Esophagus squamous epithelium (tissue), 5 donors: ENCODE measurements around the gene TES. TPM values are rescaled to one million over a fixed set of nuclear protein-coding genes. Genes with fewer than 3 reads are reported as not detected.

Source experiments
- DNase-seq: peaks from one replicate; lab custom pipeline; 2025; lab: John Stamatoyannopoulos, UW
- H3K27ac ChIP-seq, 4 donors: fragments of 200-600 bp; sonication (generic); one replicate each; pipeline ENCODE4 v1.5.1; 2016 to 2019; ENCODE audit warnings: mild to moderate bottlenecking in 1 of 4
- H3K27me3 ChIP-seq, 4 donors: fragments of 200-600 bp; sonication (generic); 1 replicate in 3 of 4; 2 replicates in 1 of 4; pipeline versions ENCODE4 v1.5.1 to v1.6.0; 2017 to 2021; ENCODE audit warnings: antibody characterized with exemption in 1 of 4
- H3K36me3 ChIP-seq, 3 donors: fragments of 200-600 bp; sonication (generic); one replicate each; pipeline ENCODE4 v1.5.1; 2016 to 2019
- H3K4me1 ChIP-seq, 3 donors: fragments of 200-600 bp; sonication (generic); one replicate each; pipeline ENCODE4 v1.5.1; 2017 to 2019
- H3K4me3 ChIP-seq, 4 donors: fragments of 200-600 bp; sonication (generic); 1 replicate in 3 of 4; 2 replicates in 1 of 4; pipeline ENCODE4 v1.5.1; 2016 to 2019; ENCODE audit warnings: mild to moderate bottlenecking in 2 of 4, moderate library complexity in 1 of 4
- H3K9me3 ChIP-seq, 3 donors: fragments of 200-600 bp; sonication (generic); one replicate each; pipeline ENCODE4 v1.5.1; 2016 to 2019
- POLR2A ChIP-seq, 4 donors: fragments of 450-650 bp; IDR thresholded peaks; one replicate each; pipeline ENCODE4 v1.6.1; 2017; ENCODE audit warnings: antibody characterized with exemption in 4 of 4, mild to moderate bottlenecking in 4 of 4, moderate library complexity in 3 of 4
- WGBS, 2 donors: methylation state at CpG; one replicate each; pipeline ENCODE4 v1.1.5; 2018; 5-methylcytosine and 5-hydroxymethylcytosine counted together
- intact Hi-C: fragments of 100-400 bp; cut with DNase I; formaldehyde crosslinking; loops from one replicate; pipeline ENCODE4 v1.15.0; 2022
- total RNA-seq, 4 donors: library from RNA; depleted of rRNA; stranded (reverse); fragments of >200 nt; gene quantifications; one replicate each; pipeline ENCODE4 v1.1.0, GENCODE V29; 2016
- TF ChIP-seq, protein P1 (sequence below), 6 experiments: fragments of 450-650 bp in 4 of 6; fragments of 200-600 bp in 2 of 6; sonication (generic) in 2 of 6; IDR thresholded peaks; one replicate each; pipeline ENCODE4 v1.5.1; 2016 to 2019; ENCODE audit warnings: antibody characterized with exemption in 6 of 6, mild to moderate bottlenecking in 4 of 6, moderate library complexity in 4 of 6
- donor health status: DM: yes; HTN: yes; CAD: no.

The TES gene
- total RNA-seq, 4 donors from 2014 or later, result 34.8 to 155 (median 67.0) TPM

DNA sequence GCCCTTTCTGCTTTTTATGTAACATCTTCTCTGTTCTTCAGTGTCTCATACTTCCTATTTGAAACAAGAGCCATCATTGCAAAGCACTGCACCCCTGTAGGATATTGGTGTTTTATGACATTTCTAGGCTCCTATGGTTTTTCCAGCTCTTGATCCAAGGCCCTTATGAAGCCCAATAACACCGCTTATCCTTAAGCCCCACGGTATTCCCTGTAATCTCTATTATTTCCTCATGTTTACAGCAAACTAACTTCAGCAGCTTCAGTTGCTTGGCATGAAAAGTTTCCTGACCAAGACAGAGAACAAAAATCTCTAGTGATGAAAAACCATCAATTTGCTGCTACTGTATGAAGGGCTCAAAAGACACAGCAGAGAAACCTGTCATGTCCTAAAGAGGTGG is 34.1 kb upstream of the TES start:
- intact Hi-C loops, result loop anchor here (5.0 to 10.0 kb wide), 3 partner anchors 61 to 639 kb away; no protein-coding TSS in a partner anchor
- TF ChIP-seq POLR2A (IDR thresholded peaks at IDR 0.05), result no peak
- TF ChIP-seq, protein P1, sequence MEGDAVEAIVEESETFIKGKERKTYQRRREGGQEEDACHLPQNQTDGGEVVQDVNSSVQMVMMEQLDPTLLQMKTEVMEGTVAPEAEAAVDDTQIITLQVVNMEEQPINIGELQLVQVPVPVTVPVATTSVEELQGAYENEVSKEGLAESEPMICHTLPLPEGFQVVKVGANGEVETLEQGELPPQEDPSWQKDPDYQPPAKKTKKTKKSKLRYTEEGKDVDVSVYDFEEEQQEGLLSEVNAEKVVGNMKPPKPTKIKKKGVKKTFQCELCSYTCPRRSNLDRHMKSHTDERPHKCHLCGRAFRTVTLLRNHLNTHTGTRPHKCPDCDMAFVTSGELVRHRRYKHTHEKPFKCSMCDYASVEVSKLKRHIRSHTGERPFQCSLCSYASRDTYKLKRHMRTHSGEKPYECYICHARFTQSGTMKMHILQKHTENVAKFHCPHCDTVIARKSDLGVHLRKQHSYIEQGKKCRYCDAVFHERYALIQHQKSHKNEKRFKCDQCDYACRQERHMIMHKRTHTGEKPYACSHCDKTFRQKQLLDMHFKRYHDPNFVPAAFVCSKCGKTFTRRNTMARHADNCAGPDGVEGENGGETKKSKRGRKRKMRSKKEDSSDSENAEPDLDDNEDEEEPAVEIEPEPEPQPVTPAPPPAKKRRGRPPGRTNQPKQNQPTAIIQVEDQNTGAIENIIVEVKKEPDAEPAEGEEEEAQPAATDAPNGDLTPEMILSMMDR (IDR thresholded peaks at IDR 0.05), result no peak
- no peak for DNase-seq
- H3K36me3 ChIP-seq, result no peaks in the 10 kb centered on the region
- no peak overlapping the region for H3K4me3 ChIP-seq
- H3K27ac ChIP-seq, result no peak overlapping the region
- no peaks in the 10 kb centered on the region for H3K27me3 ChIP-seq
- H3K4me1 ChIP-seq, result no peaks in the 10 kb centered on the region
- WGBS, 2 donors, result 63 to 73% methylated on average over 2 of the region's 2 CpGs
- H3K9me3 ChIP-seq, result no peaks in the 10 kb centered on the region

- TF ChIP-seq, protein P1 (IDR thresholded peaks at IDR 0.05), result no peak
- TF ChIP-seq POLR2A (IDR thresholded peaks at IDR 0.05), result no peak
- no peaks in the 10 kb centered on the region for H3K4me1 ChIP-seq
- no peaks in the 10 kb centered on the region for H3K27me3 ChIP-seq
- no peak overlapping the region for H3K27ac ChIP-seq
- intact Hi-C loops, result loop anchor here (5.0 to 10.0 kb wide), 3 partner anchors 60 to 638 kb away; no protein-coding TSS in a partner anchor
- 50 to 74% methylated on average over 3 of the region's 3 CpGs for WGBS, 2 donors
- H3K4me3 ChIP-seq, result no peak overlapping the region
- no peaks in the 10 kb centered on the region for H3K9me3 ChIP-seq
- H3K36me3 ChIP-seq, result no peaks in the 10 kb centered on the region
- no peak for DNase-seq
Observed at GRCh38 chr7:116177009-116177408, 33.3 kb upstream of the TES start.

DNA sequence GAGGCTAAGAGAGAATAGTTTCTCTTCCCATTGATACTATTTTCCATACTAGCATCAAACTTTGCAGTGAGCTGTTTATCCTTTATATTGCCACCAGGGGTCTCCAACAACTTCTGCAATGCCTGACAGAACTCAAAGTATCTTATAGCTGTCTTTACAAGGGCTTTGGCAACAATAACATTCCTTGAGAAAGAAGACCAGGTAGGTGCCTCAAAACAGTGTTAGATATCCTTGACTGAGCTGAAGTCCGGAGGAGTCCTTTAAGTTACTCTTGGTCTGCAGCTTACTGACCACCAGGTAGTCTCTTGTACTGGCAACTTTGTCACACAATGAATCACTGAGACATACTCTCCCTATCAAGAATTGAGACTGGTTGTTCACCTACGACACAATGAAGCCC is 30.0 kb upstream of the TES start:
- TF ChIP-seq, protein P1 (IDR thresholded peaks at IDR 0.05), result peak; percentile 45 to 81 (median 72)
- no peak for TF ChIP-seq POLR2A (IDR thresholded peaks at IDR 0.05)
- WGBS, 2 donors, result 40 to 47% methylated on average over 2 of the region's 2 CpGs
- Histone ChIP-seq H3K4me3 (no peak overlapping the region), H3K9me3 (no peaks in the 10 kb centered on the region), H3K36me3 (no peaks in the 10 kb centered on the region), H3K27ac (no peak overlapping the region), H3K27me3 (no peaks in the 10 kb centered on the region), H3K4me1 (no peaks in the 10 kb centered on the region)
- intact Hi-C loops, result no loop called here
- no peak for DNase-seq

GRCh38 chr7:116182023-116182422 is 28.3 kb upstream of the TES start:
- Histone ChIP-seq H3K4me1 (no peaks in the 10 kb centered on the region), H3K4me3 (no peak overlapping the region), H3K36me3 (no peaks in the 10 kb centered on the region), H3K27me3 (no peaks in the 10 kb centered on the region), H3K9me3 (no peaks in the 10 kb centered on the region), H3K27ac (no peak overlapping the region)
- intact Hi-C loops, result no loop called here
- 91 to 93% methylated on average over 4 to 9 of the region's 30 CpGs for WGBS, 2 donors
- DNase-seq, result no peak
- TF ChIP-seq, protein P1 (IDR thresholded peaks at IDR 0.05), result no peak
- TF ChIP-seq POLR2A (IDR thresholded peaks at IDR 0.05), result no peak

GRCh38 chr7:116185450-116185849 is 24.9 kb upstream of the TES start:
- intact Hi-C loops, result no loop called here
- WGBS, 2 donors, result 83% methylated on average over 5 of the region's 6 CpGs; no CpG with 5 or more reads in 1 of the 2 donors

More at GRCh38 chr7:116185450-116185849, 24.9 kb upstream of the TES start:
- no peaks in the 10 kb centered on the region for H3K4me1 ChIP-seq
- no peaks in the 10 kb centered on the region for H3K36me3 ChIP-seq
- no peak overlapping the region for H3K27ac ChIP-seq
- no peak for DNase-seq
- TF ChIP-seq, protein P1 (IDR thresholded peaks at IDR 0.05), result no peak
- no peak for TF ChIP-seq POLR2A (IDR thresholded peaks at IDR 0.05)
- no peak overlapping the region for H3K4me3 ChIP-seq
- no peaks in the 10 kb centered on the region for H3K27me3 ChIP-seq
- H3K9me3 ChIP-seq, result peaks cover 0 to 8% (median 0%) of the 10 kb centered on the region in 3 donors
